ENCODE data around the gene ASPSCR1.
"Not testable (repeated sequence)": the region's sequence is repeated elsewhere in the genome, so short reads cannot be mapped to it uniquely, and the experiment has no call there.

ASPSCR1 gene

GRCh38 chr17:81980707-81981343 lies 3.4 kb downstream of the ASPSCR1 start:
- no peak overlapping the region for H3K4me3 ChIP-seq (ENCODE audit: low read depth in 1 of 2, low read length in 2 of 2)
- peaks cover 9 to 22% of the 10 kb centered on the region in 2 donors for H3K36me3 ChIP-seq (ENCODE audit: control insufficient read depth in 1 of 2, insufficient read depth in 2 of 2, low read length in 2 of 2)
- H3K9me3 ChIP-seq (ENCODE audit: control insufficient read depth in 1 of 2, low read length in 2 of 2) = no peaks in the 10 kb centered on the region
- H3K4me1 ChIP-seq (ENCODE audit: control insufficient read depth in 1 of 2, insufficient read depth in 2 of 2, low read length in 2 of 2) = peaks cover 0 to 10% of the 10 kb centered on the region in 2 donors
- H3K27ac ChIP-seq (ENCODE audit: low read length) = no peak overlapping the region
- H3K27me3 ChIP-seq (ENCODE audit: low read depth, low read length) = no peaks in the 10 kb centered on the region

GRCh38 chr17:81981511-81981910 lies 4.1 kb downstream of the ASPSCR1 start:
- not testable (repeated sequence) for H3K9me3 ChIP-seq (ENCODE audit: control insufficient read depth in 1 of 2, low read length in 2 of 2); H3K27ac ChIP-seq (ENCODE audit: low read length); H3K4me1 ChIP-seq (ENCODE audit: control insufficient read depth in 1 of 2, insufficient read depth in 2 of 2, low read length in 2 of 2); H3K4me3 ChIP-seq (ENCODE audit: low read depth in 1 of 2, low read length in 2 of 2); H3K27me3 ChIP-seq (ENCODE audit: low read depth, low read length)
- peaks cover 9 to 27% of the 10 kb centered on the region in 2 donors for H3K36me3 ChIP-seq (ENCODE audit: control insufficient read depth in 1 of 2, insufficient read depth in 2 of 2, low read length in 2 of 2)

- peaks cover 9 to 40% of the 10 kb centered on the region in 2 donors for H3K36me3 ChIP-seq (ENCODE audit: control insufficient read depth in 1 of 2, insufficient read depth in 2 of 2, low read length in 2 of 2)
These were observed 5.7 kb downstream of the ASPSCR1 start for GRCh38 chr17:81983011-81983638.

GRCh38 chr17:81983639-81984373 lies 6.4 kb downstream of the ASPSCR1 start:
- Histone ChIP-seq H3K9me3 (ENCODE audit: control insufficient read depth in 1 of 2, low read length in 2 of 2) (no peaks in the 10 kb centered on the region), H3K36me3 (ENCODE audit: control insufficient read depth in 1 of 2, insufficient read depth in 2 of 2, low read length in 2 of 2) (peaks cover 9 to 40% of the 10 kb centered on the region in 2 donors)

More at GRCh38 chr17:81983011-81983638, 5.7 kb downstream of the ASPSCR1 start:
- peaks cover 0 to 5% of the 10 kb centered on the region in 2 donors for H3K4me1 ChIP-seq (ENCODE audit: control insufficient read depth in 1 of 2, insufficient read depth in 2 of 2, low read length in 2 of 2)
- no peaks in the 10 kb centered on the region for H3K27me3 ChIP-seq (ENCODE audit: low read depth, low read length)
- H3K27ac ChIP-seq (ENCODE audit: low read length) = no peak overlapping the region
- H3K4me3 ChIP-seq (ENCODE audit: low read depth in 1 of 2, low read length in 2 of 2) = no peak overlapping the region
- no peaks in the 10 kb centered on the region for H3K9me3 ChIP-seq (ENCODE audit: control insufficient read depth in 1 of 2, low read length in 2 of 2)

GRCh38 chr17:81984773-81985410 lies 7.5 kb downstream of the ASPSCR1 start:
- Histone ChIP-seq H3K36me3 (ENCODE audit: control insufficient read depth in 1 of 2, insufficient read depth in 2 of 2, low read length in 2 of 2) (peaks cover 9 to 39% of the 10 kb centered on the region in 2 donors), H3K27ac (ENCODE audit: low read length) (no peak overlapping the region), H3K4me1 (ENCODE audit: control insufficient read depth in 1 of 2, insufficient read depth in 2 of 2, low read length in 2 of 2) (no peaks in the 10 kb centered on the region), H3K27me3 (ENCODE audit: low read depth, low read length) (no peaks in the 10 kb centered on the region), H3K4me3 (ENCODE audit: low read depth in 1 of 2, low read length in 2 of 2) (no peak overlapping the region), H3K9me3 (ENCODE audit: control insufficient read depth in 1 of 2, low read length in 2 of 2) (no peaks in the 10 kb centered on the region)

More at GRCh38 chr17:81983639-81984373, 6.4 kb downstream of the ASPSCR1 start:
- Histone ChIP-seq H3K27me3 (ENCODE audit: low read depth, low read length) (no peaks in the 10 kb centered on the region), H3K4me1 (ENCODE audit: control insufficient read depth in 1 of 2, insufficient read depth in 2 of 2, low read length in 2 of 2) (no peaks in the 10 kb centered on the region), H3K4me3 (ENCODE audit: low read depth in 1 of 2, low read length in 2 of 2) (no peak overlapping the region), H3K27ac (ENCODE audit: low read length) (no peak overlapping the region)

- no peak overlapping the region for H3K27ac ChIP-seq (ENCODE audit: low read length)
- H3K4me3 ChIP-seq (ENCODE audit: low read depth in 1 of 2, low read length in 2 of 2) = no peak overlapping the region
- no peaks in the 10 kb centered on the region for H3K27me3 ChIP-seq (ENCODE audit: low read depth, low read length)
- peaks cover 9 to 39% of the 10 kb centered on the region in 2 donors for H3K36me3 ChIP-seq (ENCODE audit: control insufficient read depth in 1 of 2, insufficient read depth in 2 of 2, low read length in 2 of 2)
- H3K4me1 ChIP-seq (ENCODE audit: control insufficient read depth in 1 of 2, insufficient read depth in 2 of 2, low read length in 2 of 2) = peaks cover 0 to 5% of the 10 kb centered on the region in 2 donors
- H3K9me3 ChIP-seq (ENCODE audit: control insufficient read depth in 1 of 2, low read length in 2 of 2) = no peaks in the 10 kb centered on the region
These were observed 9.2 kb downstream of the ASPSCR1 start for GRCh38 chr17:81986606-81987005.

- no peak overlapping the region for H3K27ac ChIP-seq (ENCODE audit: low read length)
- no peak overlapping the region for H3K4me3 ChIP-seq (ENCODE audit: low read depth in 1 of 2, low read length in 2 of 2)
- H3K27me3 ChIP-seq (ENCODE audit: low read depth, low read length) = no peaks in the 10 kb centered on the region
- peaks cover 9 to 39% of the 10 kb centered on the region in 2 donors for H3K36me3 ChIP-seq (ENCODE audit: control insufficient read depth in 1 of 2, insufficient read depth in 2 of 2, low read length in 2 of 2)
- H3K9me3 ChIP-seq (ENCODE audit: control insufficient read depth in 1 of 2, low read length in 2 of 2) = no peaks in the 10 kb centered on the region
- H3K4me1 ChIP-seq (ENCODE audit: control insufficient read depth in 1 of 2, insufficient read depth in 2 of 2, low read length in 2 of 2) = peaks cover 0 to 12% of the 10 kb centered on the region in 2 donors
These were observed 9.8 kb downstream of the ASPSCR1 start for GRCh38 chr17:81987161-81987770.

- H3K36me3 ChIP-seq (ENCODE audit: control insufficient read depth in 1 of 2, insufficient read depth in 2 of 2, low read length in 2 of 2) = peaks cover 0 to 24% of the 10 kb centered on the region in 2 donors
- H3K27ac ChIP-seq (ENCODE audit: low read length) = no peak overlapping the region
- no peaks in the 10 kb centered on the region for H3K9me3 ChIP-seq (ENCODE audit: control insufficient read depth in 1 of 2, low read length in 2 of 2)
- H3K4me3 ChIP-seq (ENCODE audit: low read depth in 1 of 2, low read length in 2 of 2) = no peak overlapping the region
- H3K4me1 ChIP-seq (ENCODE audit: control insufficient read depth in 1 of 2, insufficient read depth in 2 of 2, low read length in 2 of 2) = peaks cover 0 to 13% of the 10 kb centered on the region in 2 donors
- H3K27me3 ChIP-seq (ENCODE audit: low read depth, low read length) = no peaks in the 10 kb centered on the region
These were observed 13.6 kb downstream of the ASPSCR1 start for GRCh38 chr17:81990836-81991683.

- Histone ChIP-seq H3K36me3 (ENCODE audit: control insufficient read depth in 1 of 2, insufficient read depth in 2 of 2, low read length in 2 of 2) (peaks cover 0 to 26% of the 10 kb centered on the region in 2 donors), H3K4me3 (ENCODE audit: low read depth in 1 of 2, low read length in 2 of 2) (peak overlapping the region in 1 of 2 donors; percentile 4), H3K27ac (ENCODE audit: low read length) (no peak overlapping the region), H3K4me1 (ENCODE audit: control insufficient read depth in 1 of 2, insufficient read depth in 2 of 2, low read length in 2 of 2) (peaks cover 0 to 13% of the 10 kb centered on the region in 2 donors), H3K27me3 (ENCODE audit: low read depth, low read length) (no peaks in the 10 kb centered on the region), H3K9me3 (ENCODE audit: control insufficient read depth in 1 of 2, low read length in 2 of 2) (no peaks in the 10 kb centered on the region)
These were observed 14.4 kb downstream of the ASPSCR1 start for GRCh38 chr17:81991684-81992305.

Data from muscle layer of duodenum (tissue), 2 donors.